Caco-2 (cell line): ENCODE results near the gene MYL4. TPM values are rescaled to one million over a fixed set of nuclear protein-coding genes. Genes with fewer than 3 reads are reported as not detected.

Experiments
- BruUV-seq: library from RNA; stranded (reverse); fragments of 400-500 nt; replicated peaks from 2 replicates; lab custom pipeline; 2021; lab: Mats Ljungman, UMichigan
- CTCF ChIA-PET: fragments of 300-600 bp; sonication (Branson Sonifier 250); formaldehyde crosslinking; loops from one replicate; lab custom pipeline; 2022; ENCODE audit warnings: antibody characterized with exemption; lab: Charles Lee
- POLR2A ChIA-PET: fragments of 300-600 bp; sonication (Branson Sonifier 250); formaldehyde crosslinking; loops from one replicate; lab custom pipeline; 2022; ENCODE audit warnings: antibody characterized with exemption; lab: Charles Lee
- DNase-seq, 2 experiments: peaks; one replicate each; pipeline versions ENCODE4 v3.0.0 to v3.0.0-alpha.2; 2020 to 2022
- H3K27me3 ChIP-seq: replicated peaks from 2 replicates; pipeline ENCODE4 v1.6.0; 2011; ENCODE audit warnings: low read length; ENCODE audit not compliant: control insufficient read depth, insufficient read depth
- H3K36me3 ChIP-seq: 2 replicates; pipeline ENCODE4 v1.5.1; 2011; ENCODE audit warnings: low read length; ENCODE audit not compliant: control insufficient read depth, insufficient read depth
- H3K4me1 ChIP-seq: fragments of 250-450 bp; sonication (Bioruptor Pico); 2 replicates; pipeline ENCODE4 v1.5.1; 2020; ENCODE audit warnings: mild to moderate bottlenecking
- H3K4me3 ChIP-seq: 2 replicates; pipeline ENCODE4 v1.5.1; 2011; ENCODE audit warnings: low read depth, mild to moderate bottlenecking, control low read depth, low read length
- H3K9me3 ChIP-seq: fragments of 250-450 bp; sonication (Bioruptor Pico); 2 replicates; pipeline ENCODE4 v1.5.1; 2020; ENCODE audit warnings: mild to moderate bottlenecking, moderate library complexity
- H3K27ac Mint-ChIP-seq: one replicate; pipeline ENCODE4 v1.8.0; 2022; ENCODE audit warnings: mixed read lengths; ENCODE audit not compliant: unreplicated experiment
- H3K27me3 Mint-ChIP-seq: one replicate; pipeline ENCODE4 v1.8.0; 2022; ENCODE audit warnings: mixed read lengths; ENCODE audit not compliant: insufficient read depth, unreplicated experiment
- H3K36me3 Mint-ChIP-seq: one replicate; pipeline ENCODE4 v1.8.0; 2022; ENCODE audit warnings: mild to moderate bottlenecking, mixed read lengths; ENCODE audit not compliant: insufficient read depth, unreplicated experiment
- H3K4me1 Mint-ChIP-seq: one replicate; pipeline ENCODE4 v1.8.0; 2022; ENCODE audit warnings: low read depth, mixed read lengths; ENCODE audit not compliant: unreplicated experiment
- H3K4me3 Mint-ChIP-seq: one replicate; pipeline ENCODE4 v1.8.0; 2022; ENCODE audit warnings: mild to moderate bottlenecking, moderate library complexity, mixed read lengths; ENCODE audit not compliant: unreplicated experiment
- H3K9me3 Mint-ChIP-seq: one replicate; pipeline ENCODE4 v1.8.0; 2022; ENCODE audit warnings: mixed read lengths; ENCODE audit not compliant: unreplicated experiment
- intact Hi-C: fragments of 100-400 bp; cut with micrococcal nuclease; formaldehyde crosslinking; loops from one replicate; pipeline ENCODE4 v1.10.0; 2022; ENCODE audit not compliant: unreplicated experiment
- total RNA-seq: library from RNA; stranded (reverse); gene quantifications from 2 replicates; pipeline ENCODE4 v1.2.3, GENCODE V29; 2022
- TF ChIP-seq, protein P1 (sequence below), 2 experiments: fragments of 200-600 bp in 1 of 2; IDR thresholded peaks; 1 replicate in 1 of 2; 2 replicates in 1 of 2; pipeline versions ENCODE4 v1.5.1 to v1.8.0; 2011 to 2022; ENCODE audit warnings: antibody characterized with exemption in 1 of 2, control low read depth in 1 of 2, inconsistent platforms in 1 of 2, low read depth in 1 of 2, low read length in 1 of 2, mild to moderate bottlenecking in 1 of 2, moderate library complexity in 1 of 2; ENCODE audit not compliant: insufficient read depth in 1 of 2, severe bottlenecking in 1 of 2, unreplicated experiment in 1 of 2

MYL4 gene
- total RNA-seq, 1 experiment from 2014 or later, result not detected

DNA sequence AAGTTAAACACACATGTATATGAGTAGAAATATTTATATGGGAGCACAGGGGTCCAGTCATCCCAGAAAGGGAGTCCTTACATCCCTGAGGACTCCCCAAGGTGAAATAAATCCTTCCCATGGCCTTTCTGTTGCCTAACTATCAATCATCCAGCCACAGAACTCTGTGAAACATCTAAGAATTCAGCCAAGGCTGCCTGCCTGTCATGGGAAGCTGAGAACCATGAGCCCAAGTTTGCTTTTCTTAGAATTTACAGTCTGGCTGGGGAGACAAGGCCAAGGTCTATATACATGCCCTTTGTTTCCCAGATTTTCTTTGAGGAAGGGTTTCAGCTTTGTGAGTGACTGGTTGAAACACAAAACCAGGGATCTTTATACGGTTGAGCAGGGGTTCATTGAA, 15.8 kb downstream of the MYL4 start:
- POLR2A ChIA-PET, result no interaction called here
- H3K27ac Mint-ChIP-seq, result no peak overlapping the region
- H3K4me3 Mint-ChIP-seq, result no peak overlapping the region
- Histone ChIP-seq H3K4me1 (peaks cover under 1% of the 10 kb centered on the region; the same call in 1 of the 2 replicates), H3K4me3 (no peak overlapping the region), H3K36me3 (no peaks in the 10 kb centered on the region), H3K9me3 (0 out of 2 replicates have a peak, but pooled peaks cover 5% of the 10 kb centered on the region), H3K27me3 (no peaks in the 10 kb centered on the region)
- intact Hi-C loops, result no loop called here
- H3K27me3 Mint-ChIP-seq, result no peaks in the 10 kb centered on the region
- TF ChIP-seq, protein P1, sequence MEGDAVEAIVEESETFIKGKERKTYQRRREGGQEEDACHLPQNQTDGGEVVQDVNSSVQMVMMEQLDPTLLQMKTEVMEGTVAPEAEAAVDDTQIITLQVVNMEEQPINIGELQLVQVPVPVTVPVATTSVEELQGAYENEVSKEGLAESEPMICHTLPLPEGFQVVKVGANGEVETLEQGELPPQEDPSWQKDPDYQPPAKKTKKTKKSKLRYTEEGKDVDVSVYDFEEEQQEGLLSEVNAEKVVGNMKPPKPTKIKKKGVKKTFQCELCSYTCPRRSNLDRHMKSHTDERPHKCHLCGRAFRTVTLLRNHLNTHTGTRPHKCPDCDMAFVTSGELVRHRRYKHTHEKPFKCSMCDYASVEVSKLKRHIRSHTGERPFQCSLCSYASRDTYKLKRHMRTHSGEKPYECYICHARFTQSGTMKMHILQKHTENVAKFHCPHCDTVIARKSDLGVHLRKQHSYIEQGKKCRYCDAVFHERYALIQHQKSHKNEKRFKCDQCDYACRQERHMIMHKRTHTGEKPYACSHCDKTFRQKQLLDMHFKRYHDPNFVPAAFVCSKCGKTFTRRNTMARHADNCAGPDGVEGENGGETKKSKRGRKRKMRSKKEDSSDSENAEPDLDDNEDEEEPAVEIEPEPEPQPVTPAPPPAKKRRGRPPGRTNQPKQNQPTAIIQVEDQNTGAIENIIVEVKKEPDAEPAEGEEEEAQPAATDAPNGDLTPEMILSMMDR (IDR thresholded peaks at IDR 0.05; ENCODE audit: insufficient read depth in 1 of 2, low read depth in 1 of 2, low read length in 1 of 2, severe bottlenecking in 1 of 2, unreplicated experiment in 1 of 2), result no peak
- peaks cover 18% of the 10 kb centered on the region for H3K9me3 Mint-ChIP-seq
- peaks cover 7% of the 10 kb centered on the region for H3K4me1 Mint-ChIP-seq
- no peaks in the 10 kb centered on the region for H3K36me3 Mint-ChIP-seq
- DNase-seq, result no peak
- CTCF ChIA-PET, result no interaction called here
- BruUV-seq, result no TSS peak

DNA sequence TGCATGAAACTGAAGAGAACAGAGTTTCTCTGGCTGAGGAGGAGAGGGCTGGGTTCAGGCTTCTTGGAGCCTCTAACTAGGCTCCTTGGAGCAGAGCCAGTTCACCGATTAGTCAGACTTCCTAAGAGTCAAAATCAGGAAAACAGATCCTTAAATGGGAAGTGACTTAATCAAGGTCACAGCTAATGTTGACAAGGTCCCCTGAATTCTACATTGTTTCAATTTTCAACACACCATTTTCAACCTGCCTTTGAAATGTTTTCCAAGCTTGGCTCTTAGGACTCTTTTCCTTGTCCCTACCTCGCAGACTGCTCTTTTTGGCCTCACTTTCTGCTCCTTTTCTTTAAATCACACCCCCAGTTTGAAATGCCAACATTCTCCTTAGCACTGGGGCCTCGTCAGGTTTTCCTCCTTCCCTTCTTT, 16.3 kb downstream of the MYL4 start:
- peaks cover 2% of the 10 kb centered on the region for H3K27me3 Mint-ChIP-seq

DNA sequence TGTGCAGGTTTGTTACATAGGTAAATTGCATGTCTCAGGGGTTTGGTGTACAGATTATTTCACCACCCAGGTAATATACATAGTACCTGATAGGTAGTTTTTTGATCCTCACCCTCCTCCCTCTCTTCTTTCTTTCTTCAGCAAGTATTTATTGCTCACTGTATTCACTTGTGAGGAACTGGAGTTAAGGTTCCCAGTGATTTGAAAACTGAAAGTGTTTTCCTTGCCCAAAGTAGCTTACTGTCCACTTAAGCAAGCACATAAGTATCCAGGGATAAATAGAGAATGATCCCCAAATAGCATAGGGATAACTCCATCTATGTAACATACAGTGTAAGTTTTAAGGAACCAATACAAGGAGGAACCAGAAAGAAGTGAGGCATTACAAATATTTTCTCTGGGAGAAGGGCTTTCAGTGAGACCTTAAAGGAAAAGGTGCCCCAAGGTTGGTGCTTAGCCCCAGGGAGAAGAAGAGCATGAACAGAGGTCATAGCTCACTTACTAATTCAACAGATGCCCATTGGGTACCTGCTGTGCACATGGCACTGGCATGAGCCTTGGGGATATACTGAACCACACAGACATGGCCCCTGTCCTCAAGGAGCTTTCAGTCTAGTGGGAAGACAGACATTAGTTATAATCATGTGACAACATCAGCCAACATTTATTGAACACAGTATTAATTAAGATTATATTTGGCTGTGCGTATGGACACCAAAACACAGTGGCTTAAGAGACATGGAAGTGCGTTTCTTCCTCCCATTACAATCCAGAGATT, 17.0 kb downstream of the MYL4 start:
- Mint-ChIP-seq H3K9me3 (peaks cover 18% of the 10 kb centered on the region), H3K4me3 (no peak overlapping the region), H3K36me3 (no peaks in the 10 kb centered on the region), H3K4me1 (peaks cover 16% of the 10 kb centered on the region), H3K27me3 (peaks cover 4% of the 10 kb centered on the region), H3K27ac (no peak overlapping the region)
- H3K9me3 ChIP-seq, result 0 out of 2 replicates have a peak, but pooled peaks cover 5% of the 10 kb centered on the region
- TF ChIP-seq, protein P1 (IDR thresholded peaks at IDR 0.05; ENCODE audit: insufficient read depth in 1 of 2, low read depth in 1 of 2, low read length in 1 of 2, severe bottlenecking in 1 of 2, unreplicated experiment in 1 of 2), result no peak
- intact Hi-C loops, result no loop called here
- H3K4me3 ChIP-seq, result no peak overlapping the region
- ChIA-PET POLR2A (no interaction called here), CTCF (no interaction called here)
- peaks cover 4% of the 10 kb centered on the region; the same call in 1 of the 2 replicates for H3K4me1 ChIP-seq
- DNase-seq, result no peak
- no TSS peak for BruUV-seq
- H3K27me3 ChIP-seq, result no peaks in the 10 kb centered on the region
- no peaks in the 10 kb centered on the region for H3K36me3 ChIP-seq

More for the DNA sequence above, 16.3 kb downstream of the MYL4 start:
- H3K4me1 Mint-ChIP-seq, result peaks cover 11% of the 10 kb centered on the region
- H3K4me3 Mint-ChIP-seq, result no peak overlapping the region
- 0 out of 2 replicates have a peak, but pooled peaks cover 5% of the 10 kb centered on the region for H3K9me3 ChIP-seq
- no TSS peak for BruUV-seq
- ChIA-PET CTCF (no interaction called here), POLR2A (no interaction called here)
- intact Hi-C loops, result no loop called here
- no peaks in the 10 kb centered on the region for H3K36me3 Mint-ChIP-seq
- no peaks in the 10 kb centered on the region for H3K27me3 ChIP-seq
- H3K36me3 ChIP-seq, result no peaks in the 10 kb centered on the region
- no peak overlapping the region for H3K4me3 ChIP-seq
- no peak overlapping the region for H3K27ac Mint-ChIP-seq
- DNase-seq, result no peak
- H3K4me1 ChIP-seq, result peaks cover 4% of the 10 kb centered on the region; the same call in 1 of the 2 replicates
- peaks cover 18% of the 10 kb centered on the region for H3K9me3 Mint-ChIP-seq
- TF ChIP-seq, protein P1 (IDR thresholded peaks at IDR 0.05; ENCODE audit: insufficient read depth in 1 of 2, low read depth in 1 of 2, low read length in 1 of 2, severe bottlenecking in 1 of 2, unreplicated experiment in 1 of 2), result no peak
